GM12892 (cell line): ENCODE measurements around the gene ZCCHC14.

Experiments used
- POLR2A ChIP-seq: IDR thresholded peaks from 2 replicates; pipeline ENCODE4 v1.6.1; 2011; ENCODE audit warnings: low read depth, low read length, control low read depth
- POLR2AphosphoS5 ChIP-seq: IDR thresholded peaks from 2 replicates; pipeline ENCODE4 v1.6.1; 2011; ENCODE audit warnings: low read depth, low read length, control low read depth
- TAF1 ChIP-seq: IDR thresholded peaks from 2 replicates; pipeline ENCODE4 v1.6.1; 2011; ENCODE audit warnings: low read depth, mild to moderate bottlenecking, control low read depth, low read length, borderline replicate concordance

DNA sequence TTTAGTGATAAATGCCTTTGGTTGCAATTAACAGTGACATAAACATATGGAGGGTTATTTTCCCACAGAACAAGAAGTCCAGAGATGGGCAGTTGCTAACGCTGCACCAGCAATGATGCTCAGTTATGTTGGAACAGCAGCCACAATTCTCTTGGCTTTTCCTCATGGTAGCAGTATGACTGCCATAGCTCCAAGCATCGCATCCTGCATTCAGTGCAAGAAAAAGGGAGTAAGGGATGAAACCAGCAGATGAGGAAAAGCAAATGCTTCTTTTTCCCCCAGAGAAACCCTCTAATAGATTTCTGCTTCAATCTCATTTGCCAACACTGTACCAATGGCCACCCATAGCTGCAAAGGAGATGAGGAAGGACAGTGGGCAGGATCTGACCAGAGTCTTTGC, 13.0 kb upstream of the ZCCHC14 start:
- no peak for TF ChIP-seq TAF1
- no peak for TF ChIP-seq POLR2AphosphoS5
- TF ChIP-seq POLR2A: no peak
